GM19438 (cell line): ENCODE data around the gene TRAF6.
A peak's percentile ranks its signal among the peaks of the same experiment; 100 is the strongest.
"Not testable (repeated sequence)": the region's sequence is repeated elsewhere in the genome, so short reads cannot be mapped to it uniquely, and the experiment has no call there.

Experiments
- ATAC-seq: cut with Tn5 transposase; IDR thresholded peaks from one replicate; pipeline ENCODE4 v1.9.1; 2021; ENCODE audit warnings: low read depth; ENCODE audit not compliant: unreplicated experiment

The TRAF6 gene

DNA sequence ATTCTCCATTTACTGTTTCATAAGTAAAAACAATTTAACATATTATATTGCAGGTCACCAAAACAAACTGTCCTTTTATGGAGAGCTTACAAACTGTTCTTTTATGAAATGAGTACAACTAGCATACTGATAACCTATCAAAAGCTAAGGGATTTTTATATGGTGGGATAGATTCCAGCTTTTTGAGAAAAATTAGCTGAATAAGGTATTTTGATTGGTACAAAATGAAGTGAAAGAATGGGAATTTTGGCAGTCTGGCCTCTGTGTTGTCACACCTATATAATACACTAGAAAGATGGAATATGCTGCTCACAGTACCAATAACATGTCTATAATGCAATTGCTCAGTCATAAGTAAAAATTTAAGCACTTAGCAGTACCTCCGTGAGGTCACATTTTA is 11.4 kb downstream of the TRAF6 start:
- no peak for ATAC-seq

DNA sequence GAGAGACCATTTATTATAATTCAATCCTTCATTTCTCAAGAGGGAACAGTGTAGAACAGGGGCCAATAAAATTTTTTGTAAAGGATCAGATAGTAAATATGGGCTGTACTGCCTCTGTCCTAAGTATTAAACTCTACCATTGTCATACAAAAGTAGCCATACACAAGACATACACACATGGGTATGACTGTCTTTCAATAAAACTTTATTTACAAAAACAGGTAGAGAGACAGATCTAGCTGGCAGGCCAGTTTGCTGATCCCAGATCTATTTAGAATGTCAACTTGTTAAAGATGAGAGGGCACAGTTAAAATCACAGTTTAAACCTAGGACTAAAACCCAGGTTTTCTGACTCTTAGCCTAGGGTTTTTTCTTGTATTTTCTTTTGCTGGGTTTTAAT is 16.7 kb downstream of the TRAF6 start:
- ATAC-seq, result no peak

DNA sequence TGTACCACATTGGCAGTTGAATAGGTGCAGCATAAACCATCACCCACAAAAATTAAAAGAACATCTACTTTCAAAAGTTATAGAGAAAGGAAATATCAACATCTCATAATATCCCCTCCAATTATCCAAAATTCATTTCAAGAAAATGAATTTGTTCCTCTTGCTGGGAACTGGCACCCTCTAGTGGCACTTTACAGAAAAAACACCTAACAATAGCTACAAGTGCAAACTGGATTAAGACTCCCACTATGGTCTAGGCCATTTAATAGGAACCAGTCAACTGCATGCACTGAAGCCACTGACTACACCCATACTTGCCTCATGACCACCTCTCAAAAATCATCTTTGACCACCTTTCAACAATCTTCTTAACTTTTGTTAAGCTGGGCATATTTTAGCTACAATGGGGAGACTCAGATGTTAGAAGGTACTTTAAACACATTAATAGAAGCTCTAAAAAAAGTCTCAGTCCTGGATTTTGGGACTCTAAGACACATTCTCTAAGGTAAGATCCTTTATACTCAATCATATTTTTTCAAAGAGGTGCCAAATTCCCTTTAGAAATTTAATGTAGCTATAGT is 17.3 kb downstream of the TRAF6 start:
- ATAC-seq, result no peak

DNA sequence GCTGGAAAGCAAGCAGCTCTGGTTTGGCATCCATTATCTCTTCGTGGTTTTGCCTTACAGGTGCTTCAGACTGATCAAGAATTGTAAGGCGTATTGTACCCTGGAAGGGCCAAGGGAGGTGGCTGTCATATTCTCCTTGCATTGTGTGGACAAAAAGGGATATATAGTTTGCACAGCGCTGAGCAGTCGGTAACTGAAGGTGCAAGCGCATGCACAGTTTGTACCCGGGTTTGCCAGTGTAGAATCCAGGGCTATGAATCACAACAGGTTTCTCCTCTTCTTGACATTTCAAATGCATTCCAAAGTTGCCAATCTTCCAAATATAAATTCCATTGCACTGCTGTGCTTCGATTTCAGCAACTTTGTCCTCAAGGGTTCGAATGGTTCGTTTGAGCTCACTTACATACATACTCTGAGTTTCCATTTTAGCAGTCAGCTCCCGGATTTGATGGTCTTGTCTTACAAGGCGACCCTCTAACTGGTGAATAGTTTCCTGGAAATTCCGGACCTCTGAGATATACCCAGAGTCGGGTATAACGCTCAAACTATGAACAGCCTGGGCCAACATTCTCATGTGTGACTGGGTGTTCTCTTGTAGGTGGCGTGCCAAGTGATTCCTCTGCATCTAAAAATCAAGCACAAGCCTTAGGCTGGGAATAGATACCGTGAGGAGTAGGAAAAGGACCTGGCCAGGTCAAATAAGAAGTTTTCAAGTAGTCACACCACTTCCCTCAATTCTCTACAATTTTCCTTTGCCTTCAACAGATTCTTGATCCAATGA is 19.9 kb downstream of the TRAF6 start:
- no peak for ATAC-seq

DNA sequence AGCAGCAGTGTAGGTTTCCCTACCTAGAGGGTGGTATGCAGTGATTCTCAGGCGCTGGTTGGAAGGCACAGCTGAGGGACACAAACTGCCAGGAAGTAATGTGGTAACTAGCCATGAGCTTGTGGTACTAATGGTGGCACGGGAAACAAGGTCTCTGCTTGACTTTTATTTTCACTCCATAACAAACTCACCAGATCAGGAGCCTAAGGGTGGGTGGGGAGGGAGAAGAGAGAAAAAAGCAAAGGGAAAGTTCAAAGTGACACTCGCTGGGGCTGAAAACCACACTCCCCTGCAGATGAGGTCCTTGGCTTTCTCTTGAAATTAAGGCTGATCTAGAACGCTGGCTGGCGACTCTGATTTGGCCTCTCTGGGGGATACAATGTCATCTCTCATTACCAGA is 22.0 kb downstream of the TRAF6 start:
- ATAC-seq, result peak; percentile 58

DNA sequence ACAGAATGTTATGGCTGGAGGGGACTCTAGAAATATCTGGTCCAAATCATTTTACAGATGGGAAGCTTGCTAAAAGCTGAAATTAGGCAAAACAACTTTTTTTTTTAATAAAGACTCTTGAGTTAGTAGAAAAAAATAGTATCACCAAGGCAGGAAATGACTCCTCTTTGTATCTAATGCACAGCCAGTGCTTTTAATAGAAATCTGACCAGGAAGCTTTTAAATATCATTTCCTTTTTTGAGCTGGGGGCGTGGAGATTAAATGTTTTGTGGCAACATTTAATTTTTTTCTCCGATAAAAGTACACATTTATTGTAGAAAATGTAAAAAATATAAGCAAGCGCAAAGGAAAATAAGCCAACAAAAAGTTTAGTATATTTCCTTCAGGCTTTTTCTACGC is 22.5 kb downstream of the TRAF6 start:
- ATAC-seq, result no peak

DNA sequence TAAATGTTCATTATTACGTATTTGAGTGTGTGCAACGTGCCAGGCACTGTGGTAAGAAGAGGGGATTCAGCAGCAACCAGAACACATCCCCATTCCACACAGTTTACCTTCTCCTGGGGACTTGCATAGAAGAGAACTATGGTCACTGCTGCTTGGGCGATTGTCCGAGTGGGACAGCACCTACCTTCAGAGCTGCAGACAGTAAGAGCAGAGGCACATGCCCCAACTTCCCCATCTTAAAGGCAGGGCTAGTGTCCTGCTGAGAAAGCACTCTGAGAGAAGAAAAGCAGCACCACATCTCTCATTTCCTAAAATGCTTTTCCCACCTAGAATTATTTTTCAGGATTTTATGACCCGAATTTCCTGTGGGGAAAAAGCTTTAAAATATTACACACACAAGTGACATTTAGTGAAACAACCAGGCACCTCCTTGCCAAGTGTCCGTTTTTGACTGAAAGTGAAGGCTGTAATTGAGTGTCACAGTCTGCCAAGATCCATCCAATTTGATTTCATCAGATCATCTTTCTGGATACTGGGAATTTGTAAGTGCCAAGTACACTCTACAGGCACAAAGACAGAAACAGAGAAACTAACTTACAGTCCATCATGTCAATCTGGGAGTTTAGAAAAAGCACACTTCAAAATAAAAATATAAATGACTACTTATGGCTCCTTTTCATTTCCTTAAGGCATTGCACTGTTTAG is 24.6 kb downstream of the TRAF6 start:
- ATAC-seq, result no peak

DNA sequence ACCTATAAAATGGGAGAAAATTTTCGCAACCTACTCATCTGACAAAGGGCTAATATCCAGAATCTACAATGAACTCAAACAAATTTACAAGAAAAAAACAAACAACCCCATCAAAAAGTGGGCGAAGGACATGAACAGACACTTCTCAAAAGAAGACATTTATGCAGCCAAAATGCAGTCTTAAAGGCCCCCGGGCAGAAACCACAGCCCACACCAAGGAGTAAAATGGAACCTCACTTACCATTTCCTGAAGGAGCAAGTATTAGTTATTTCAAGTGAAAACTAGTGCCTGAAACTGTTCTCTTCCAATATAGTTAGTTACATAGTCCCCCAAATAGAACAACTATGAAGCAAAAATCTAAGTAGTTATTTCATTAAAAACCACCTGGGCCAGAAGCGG is 27.0 kb downstream of the TRAF6 start:
- ATAC-seq, result not testable (repeated sequence)

DNA sequence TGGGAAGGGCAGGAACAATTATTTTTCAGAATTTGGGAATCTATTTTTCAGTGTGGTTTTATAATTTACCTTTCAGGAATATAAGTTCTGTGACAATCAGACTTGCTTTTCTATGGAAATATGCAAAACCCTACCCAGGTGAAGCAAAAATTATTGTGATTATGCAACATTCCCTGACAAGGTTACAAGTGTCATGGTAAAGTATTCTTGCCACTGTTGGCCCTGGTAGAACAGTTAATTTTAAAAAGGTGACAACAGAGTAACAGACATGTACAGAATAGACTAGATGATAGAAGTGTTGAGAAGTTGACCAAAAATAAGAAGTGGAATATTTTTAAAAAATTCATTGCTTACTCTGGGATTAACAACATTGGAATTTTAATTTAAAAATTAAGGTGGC is 29.2 kb downstream of the TRAF6 start:
- ATAC-seq, result no peak

DNA sequence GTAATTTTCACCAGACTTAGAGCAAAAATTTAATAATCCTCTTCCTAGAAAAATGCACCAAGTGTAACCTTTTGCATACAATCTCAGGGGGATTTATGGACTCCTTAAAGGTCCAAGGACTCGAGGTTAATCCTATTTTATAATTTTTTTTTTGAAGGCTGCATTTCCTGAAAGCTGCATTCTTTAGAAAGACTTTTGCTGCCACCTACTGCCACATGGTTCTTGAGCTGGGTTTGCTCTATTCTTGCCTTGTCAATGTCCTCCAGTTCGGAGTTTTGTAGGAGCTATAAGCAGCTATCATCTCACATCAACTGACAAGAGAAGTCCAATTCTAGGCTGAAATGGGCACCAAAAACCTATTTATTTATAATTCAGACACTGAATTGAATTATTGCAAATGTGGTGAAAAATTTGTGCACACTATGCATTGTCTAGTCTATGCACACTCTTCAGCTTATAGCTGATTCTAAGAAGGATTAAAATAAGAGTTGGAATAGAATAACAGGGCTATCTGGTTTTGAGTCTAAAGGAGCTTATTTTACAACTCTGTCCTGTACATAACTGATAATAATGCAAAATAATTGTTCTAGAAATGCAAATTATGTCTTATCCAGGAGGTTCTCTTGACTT is 31.3 kb downstream of the TRAF6 start:
- no peak for ATAC-seq

DNA sequence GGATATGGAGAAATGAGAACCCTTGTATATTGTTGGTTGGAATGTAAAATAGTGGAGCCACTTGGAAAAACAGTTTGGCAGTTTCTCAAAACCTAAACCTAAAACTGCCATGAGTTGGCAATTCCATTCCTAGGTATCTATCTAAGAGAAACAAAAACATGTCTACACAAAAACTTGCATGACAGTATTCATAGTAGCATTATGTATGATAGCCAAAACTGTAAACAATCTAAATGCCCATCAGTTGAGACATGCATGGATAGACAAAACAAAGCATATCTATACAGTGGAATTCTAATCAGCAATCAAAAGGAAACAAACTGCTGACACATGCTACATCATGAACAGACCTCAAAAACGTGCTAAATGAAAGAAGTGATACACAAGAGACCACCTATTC is 34.9 kb downstream of the TRAF6 start:
- ATAC-seq, result no peak

DNA sequence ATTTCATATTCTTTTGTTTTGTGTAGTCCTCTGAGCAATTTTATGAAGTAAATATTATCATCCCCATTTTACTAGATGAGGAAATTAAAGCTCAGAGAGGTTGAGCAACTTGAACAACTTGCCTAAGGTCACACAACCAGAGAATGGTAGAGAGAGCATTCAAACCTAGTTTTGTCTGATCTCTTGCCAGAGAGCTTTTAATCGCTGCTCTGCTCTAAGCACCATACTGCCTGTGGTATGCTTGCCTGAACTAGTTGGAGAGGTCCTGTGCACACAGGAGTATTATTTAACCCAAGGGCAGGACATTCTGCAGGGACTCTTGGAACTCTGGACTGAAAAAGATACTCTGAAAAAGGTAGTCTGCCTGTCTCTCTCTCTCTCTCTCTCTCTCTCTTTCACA is 38.5 kb downstream of the TRAF6 start:
- ATAC-seq, result no peak

DNA sequence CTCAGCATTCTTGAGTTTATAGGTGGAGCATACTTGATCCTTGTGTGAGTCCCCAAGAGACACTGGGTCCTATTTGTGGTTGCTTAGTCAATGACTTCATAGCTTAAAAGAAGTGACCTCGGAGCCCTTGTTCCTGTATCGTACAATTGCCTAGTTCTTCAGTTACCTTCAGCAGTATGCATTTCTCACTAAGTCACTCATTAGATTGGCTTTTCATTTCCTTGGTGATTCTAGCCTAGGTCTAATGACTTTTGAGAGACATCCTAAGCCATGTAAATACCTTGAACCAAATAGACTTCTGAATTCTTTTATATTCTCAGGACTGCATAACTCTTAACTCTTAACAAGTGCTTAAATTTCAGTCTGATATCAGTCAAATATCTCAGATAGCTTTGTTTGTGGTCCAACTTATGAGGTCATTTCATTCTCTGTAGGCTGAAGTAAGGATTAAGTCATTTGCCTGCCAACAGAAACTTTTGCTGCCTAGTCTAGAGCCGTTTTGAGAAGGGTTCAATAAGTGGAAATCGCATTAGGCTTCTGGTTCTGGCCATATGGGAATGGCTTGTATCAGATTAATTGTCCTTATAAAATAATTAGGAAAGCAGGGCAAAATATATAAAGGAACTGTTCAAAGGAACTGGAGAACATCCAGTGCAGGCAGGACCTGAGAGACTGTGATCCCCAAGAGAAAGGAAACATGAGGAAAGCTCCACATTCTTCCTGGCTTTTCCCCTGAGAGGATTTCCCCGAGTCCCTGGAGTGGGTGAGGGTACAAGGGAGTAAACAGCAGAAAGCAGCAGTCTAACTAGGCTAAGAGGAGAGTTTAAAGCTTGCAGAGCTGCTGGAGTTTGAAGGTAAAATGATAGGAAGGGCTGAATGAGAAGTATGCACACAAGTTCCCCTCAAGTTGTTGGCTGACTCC is 39.9 kb downstream of the TRAF6 start:
- ATAC-seq, result no peak

DNA sequence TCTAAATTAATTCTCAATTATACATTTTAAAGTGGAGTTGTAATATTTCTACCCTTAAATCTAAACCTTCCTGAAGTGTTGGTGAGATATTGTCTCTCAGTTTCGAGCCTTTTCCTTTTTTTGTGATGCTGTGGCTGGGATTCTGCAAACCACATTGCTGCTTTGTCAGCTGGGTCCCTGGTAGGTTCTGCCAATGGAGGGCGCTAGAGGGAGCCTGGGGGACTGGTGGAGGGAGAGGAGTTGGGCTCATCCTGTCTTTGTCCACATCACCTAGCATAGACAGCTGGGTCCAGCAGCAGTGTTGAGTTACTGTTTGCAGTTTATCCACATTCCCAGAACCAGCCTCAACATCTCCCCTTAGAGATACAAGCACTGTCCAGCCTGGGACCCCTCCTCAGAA is 41.0 kb downstream of the TRAF6 start:
- no peak for ATAC-seq

DNA sequence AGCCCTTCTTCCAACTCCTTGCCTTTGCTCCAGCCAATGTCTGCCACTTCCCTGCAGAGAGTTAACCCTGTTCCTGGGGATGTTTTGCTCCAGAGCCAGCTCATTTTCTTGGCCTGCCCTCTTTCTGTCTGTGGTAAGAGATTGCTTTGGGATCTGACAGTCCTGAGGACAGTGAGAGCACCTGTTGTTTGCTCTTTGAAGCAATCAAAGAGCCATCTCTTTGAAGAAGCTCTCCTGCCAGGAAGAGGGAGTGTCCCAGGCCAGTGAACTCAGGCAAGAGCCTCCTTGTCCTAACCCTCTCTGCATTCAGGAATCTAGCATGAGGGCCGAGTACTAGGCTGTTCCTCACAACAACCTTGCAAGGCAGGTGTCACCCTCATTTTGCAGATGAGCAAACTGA is 42.2 kb downstream of the TRAF6 start:
- ATAC-seq, result no peak

DNA sequence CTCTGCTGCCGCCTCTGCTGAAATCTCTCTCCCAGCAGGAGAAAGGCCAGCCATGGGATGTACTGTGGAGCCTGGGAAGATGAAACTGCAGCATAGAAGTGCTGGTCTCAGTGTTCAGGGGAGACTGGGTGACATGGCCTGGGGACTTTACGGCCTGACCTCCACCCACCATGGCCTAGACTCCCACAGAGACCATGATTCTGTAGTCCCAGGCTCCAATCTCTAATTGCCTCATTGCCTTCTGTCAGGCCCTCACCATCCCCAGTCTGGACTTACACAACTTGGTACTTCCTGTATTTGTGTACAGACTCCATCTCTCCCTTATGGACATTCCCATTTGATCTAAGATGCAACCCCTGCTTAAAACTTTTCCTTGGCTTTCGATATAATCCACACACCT is 43.1 kb downstream of the TRAF6 start:
- ATAC-seq, result no peak

DNA sequence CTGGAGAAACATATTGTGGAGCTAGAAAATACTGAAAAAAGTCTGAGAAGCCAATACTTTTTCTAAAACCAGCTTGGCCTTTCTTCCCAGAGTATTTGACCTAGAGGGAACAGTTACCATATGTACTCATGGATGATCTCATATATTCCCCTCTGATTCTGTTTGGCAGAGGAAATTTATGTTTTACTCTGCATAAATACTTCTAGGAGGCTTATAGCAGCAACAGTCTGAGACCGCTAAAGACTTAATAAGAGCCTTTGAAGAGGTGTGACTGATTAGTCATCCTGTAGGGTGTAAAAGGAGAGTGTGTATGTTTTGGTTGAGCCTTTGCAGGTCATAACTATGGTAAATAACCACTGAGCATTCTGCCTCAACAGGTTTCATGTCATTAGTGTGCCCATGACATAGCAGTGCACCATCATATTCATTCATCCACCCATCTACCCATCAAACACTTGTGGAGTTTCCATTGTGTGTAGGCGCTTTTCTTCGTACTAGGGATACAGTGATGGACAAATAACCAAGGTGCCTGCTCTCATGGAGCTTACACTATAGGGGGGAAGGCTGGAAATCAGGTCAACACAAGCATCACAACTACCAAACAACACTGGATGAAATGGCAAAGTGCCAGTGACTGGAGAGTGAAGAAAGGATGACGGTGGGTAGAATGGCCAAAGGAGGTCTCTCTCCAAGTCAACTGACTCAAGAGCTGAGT is 44.5 kb downstream of the TRAF6 start:
- ATAC-seq, result no peak

DNA sequence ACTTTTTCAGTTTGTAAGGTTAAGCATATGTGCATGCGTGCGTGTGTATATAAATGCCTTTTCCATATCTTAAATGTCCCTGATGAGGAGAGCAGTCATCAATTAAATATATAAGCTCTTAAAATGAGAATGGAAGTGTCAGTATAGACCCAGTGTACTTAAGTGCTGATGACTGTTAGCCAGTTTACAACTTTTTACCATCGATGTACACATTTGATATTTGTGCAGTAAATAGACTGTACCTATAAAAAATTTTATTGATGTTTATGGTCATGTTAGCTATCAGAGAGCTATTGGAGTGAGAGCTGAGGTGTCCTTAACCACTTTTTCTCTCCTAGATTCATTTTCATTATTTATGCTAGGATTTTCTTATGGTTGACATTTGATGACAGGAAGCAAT is 45.4 kb downstream of the TRAF6 start:
- no peak for ATAC-seq

DNA sequence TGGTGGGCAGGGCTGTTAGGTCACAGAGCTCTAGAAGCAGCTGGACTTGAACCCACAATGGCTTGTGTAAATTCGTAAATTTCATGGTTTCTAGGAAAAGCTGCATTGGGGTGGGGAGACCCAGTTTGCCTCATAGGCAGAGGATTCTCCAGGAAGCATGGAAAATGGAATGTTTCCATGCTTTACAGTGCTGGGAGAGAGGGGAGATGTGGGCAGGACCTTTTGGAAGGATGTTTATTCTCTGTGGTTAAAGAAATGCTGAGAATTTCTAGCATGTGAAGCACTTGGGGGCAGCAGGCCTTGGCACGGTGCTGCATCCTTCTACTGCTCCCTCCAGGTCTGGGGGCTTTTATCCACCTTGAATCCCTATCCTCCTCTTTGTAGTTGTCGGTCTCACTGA is 46.3 kb downstream of the TRAF6 start:
- ATAC-seq, result no peak

DNA sequence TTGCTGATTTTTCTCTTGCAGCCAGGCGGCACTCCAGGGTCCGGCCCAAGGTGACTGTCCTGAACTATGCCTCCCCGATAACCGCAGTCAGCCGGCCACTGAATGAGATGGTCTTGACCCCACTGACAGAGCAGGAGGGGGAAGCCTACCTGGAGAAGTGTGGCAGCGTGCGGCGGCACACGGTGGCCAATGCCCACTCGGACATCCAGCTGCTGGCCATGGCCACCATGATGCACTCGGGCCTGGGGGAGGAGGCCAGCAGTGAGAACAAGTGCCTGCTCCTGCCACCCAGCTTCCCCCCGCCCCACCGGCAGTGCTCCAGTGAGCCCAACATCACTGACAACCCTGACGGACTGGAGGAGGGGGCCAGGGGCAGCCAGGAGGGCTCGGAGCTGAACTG is 47.8 kb downstream of the TRAF6 start:
- no peak for ATAC-seq
